Lung (tissue), 12 donors: ENCODE measurements around the gene AP4M1. TPM values are rescaled to one million over a fixed set of nuclear protein-coding genes. Genes with fewer than 3 reads are reported as not detected.

Source experiments
- ATAC-seq: fragments of 200-7000 bp; cut with Tn5 transposase; one replicate; pipeline ENCODE4 v1.9.1; 2020; ENCODE audit warnings: moderate number of reproducible peaks; ENCODE audit not compliant: insufficient read depth, low FRiP score
- DNase-seq, 3 donors: peaks; one replicate each; pipeline ENCODE4 v3.0.0-alpha.2; 2013 to 2017
- H3K27ac ChIP-seq, 2 donors: one replicate each; pipeline ENCODE4 v1.5.1; 2013; ENCODE audit warnings: mild to moderate bottlenecking in 2 of 2, moderate library complexity in 2 of 2, control low read depth in 1 of 2, inconsistent platforms in 1 of 2, low read depth in 1 of 2, low read length in 1 of 2
- H3K27me3 ChIP-seq, 3 donors: one replicate each; pipeline ENCODE4 v1.5.1; 2013; ENCODE audit warnings: low read length in 2 of 3; ENCODE audit not compliant: control insufficient read depth in 3 of 3, insufficient read depth in 3 of 3
- H3K36me3 ChIP-seq, 4 donors: one replicate each; pipeline ENCODE4 v1.5.1; 2013; ENCODE audit warnings: low read length in 4 of 4, mild to moderate bottlenecking in 1 of 4, moderate library complexity in 1 of 4; ENCODE audit not compliant: control insufficient read depth in 4 of 4, insufficient read depth in 4 of 4
- H3K4me1 ChIP-seq, 5 donors: one replicate each; pipeline ENCODE4 v1.5.1; 2013; ENCODE audit warnings: low read length in 5 of 5, mild to moderate bottlenecking in 2 of 5, moderate library complexity in 1 of 5; ENCODE audit not compliant: control insufficient read depth in 5 of 5, insufficient read depth in 5 of 5
- H3K4me3 ChIP-seq: one replicate; pipeline ENCODE4 v1.5.1; 2013; ENCODE audit warnings: mild to moderate bottlenecking, control low read depth, moderate library complexity
- H3K9ac ChIP-seq, 2 donors: one replicate each; pipeline ENCODE4 v1.5.1; 2013; ENCODE audit warnings: low read length in 2 of 2, control low read depth in 1 of 2; ENCODE audit not compliant: insufficient read depth in 1 of 2
- H3K9me3 ChIP-seq, 4 donors: one replicate each; pipeline ENCODE4 v1.5.1; 2013; ENCODE audit warnings: low read length in 3 of 4, mild to moderate bottlenecking in 1 of 4, moderate library complexity in 1 of 4; ENCODE audit not compliant: control insufficient read depth in 4 of 4, insufficient read depth in 3 of 4
- CTCF ChIP-seq: IDR thresholded peaks from 2 replicates; pipeline ENCODE4 v1.5.1; 2012; ENCODE audit warnings: mild to moderate bottlenecking; ENCODE audit errors: control extremely low read depth, extremely low read depth
- WGBS, 2 donors: extraction: QIAGEN DNeasy Blood & Tissue Kit; methylation state at CpG; one replicate each; pipeline ENCODE4 v1.1.7; 2013; 5-methylcytosine and 5-hydroxymethylcytosine counted together
- polyA plus RNA-seq, 2 donors: library from polyadenylated mRNA; stranded (reverse); fragments of 200-250 nt; gene quantifications; one replicate each; pipeline ENCODE4 v1.2.1, GENCODE V29; 2013
- total RNA-seq, 2 donors: library from RNA; depleted of rRNA in 1 of 2; stranded (reverse); fragments of >200 nt in 1 of 2; gene quantifications; one replicate each; pipeline ENCODE4 v1.2.1, GENCODE V29; 2014 to 2021
- donor health status: control.
- donor health status: control.
- donor health status: Bipolar disorder and iron deficiency.
- donor health status: healthy.
- donor health status: DM: yes; HTN: yes; CAD: no.

AP4M1 gene
- total and polyA plus RNA-seq, 4 donors: 14.8 to 24.2 (median 17.1) TPM

GRCh38 chr7:100074841-100075240 is 26.6 kb upstream of the AP4M1 start:
- TF ChIP-seq CTCF: no peak
- H3K9ac ChIP-seq: no peak overlapping the region
- H3K27ac ChIP-seq: no peak overlapping the region
- no peaks in the 10 kb centered on the region for H3K27me3 ChIP-seq
- DNase-seq (no peak), ATAC-seq (no peak)
- H3K4me1 ChIP-seq: peaks cover 0 to 6% (median 0%) of the 10 kb centered on the region in 5 donors
- H3K4me3 ChIP-seq: no peak overlapping the region
- H3K36me3 ChIP-seq: peaks cover 64 to 85% (median 75%) of the 10 kb centered on the region in 4 donors
- WGBS, 2 donors: 94% methylated on average over 7 of the region's 7 CpGs
- peaks cover 11 to 28% (median 24%) of the 10 kb centered on the region in 4 donors for H3K9me3 ChIP-seq

DNA sequence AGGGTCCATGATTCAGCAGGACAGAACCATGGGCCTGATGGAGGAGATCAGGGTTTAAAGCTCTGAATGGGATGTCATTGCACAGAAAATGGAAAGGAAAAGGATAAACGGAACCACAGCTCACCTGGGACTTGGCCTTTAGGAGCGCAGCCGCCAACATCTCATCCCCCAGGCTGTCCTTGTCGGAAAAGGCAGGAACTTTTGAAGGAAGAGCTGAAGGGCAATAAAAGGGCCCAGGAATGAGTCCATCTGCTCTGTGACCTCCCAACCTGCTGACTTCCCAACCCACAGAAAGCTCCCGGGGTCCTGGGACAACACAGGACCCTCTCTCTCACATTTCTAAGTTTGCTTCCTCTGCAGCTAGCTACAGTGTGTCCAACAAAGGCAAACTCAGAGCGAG is 26.0 kb upstream of the AP4M1 start:
- peaks cover 58 to 82% (median 71%) of the 10 kb centered on the region in 4 donors for H3K36me3 ChIP-seq
- H3K9ac ChIP-seq: no peak overlapping the region
- H3K4me1 ChIP-seq: peaks cover 0 to 12% (median 5%) of the 10 kb centered on the region in 5 donors
- no peak for TF ChIP-seq CTCF
- H3K9me3 ChIP-seq: peaks cover 11 to 28% (median 20%) of the 10 kb centered on the region in 4 donors
- DNase-seq (no peak), ATAC-seq (no peak)
- H3K4me3 ChIP-seq: no peak overlapping the region
- no peaks in the 10 kb centered on the region for H3K27me3 ChIP-seq
- H3K27ac ChIP-seq: no peak overlapping the region
- 95% methylated on average over 6 of the region's 6 CpGs for WGBS, 2 donors

- H3K27me3 ChIP-seq: no peaks in the 10 kb centered on the region
- DNase-seq (no peak), ATAC-seq (no peak)
- H3K9me3 ChIP-seq: peaks cover 0 to 11% (median 7%) of the 10 kb centered on the region in 4 donors
- H3K36me3 ChIP-seq: peaks cover 41 to 71% (median 53%) of the 10 kb centered on the region in 4 donors
- no peak overlapping the region for H3K27ac ChIP-seq
- peaks cover 0 to 16% (median 6%) of the 10 kb centered on the region in 5 donors for H3K4me1 ChIP-seq
- TF ChIP-seq CTCF: no peak
- H3K4me3 ChIP-seq: no peak overlapping the region
- WGBS, 2 donors: 97 to 98% methylated on average over 4 of the region's 4 CpGs
- no peak overlapping the region for H3K9ac ChIP-seq
Observed at GRCh38 chr7:100077205-100077604, 24.2 kb upstream of the AP4M1 start.

DNA sequence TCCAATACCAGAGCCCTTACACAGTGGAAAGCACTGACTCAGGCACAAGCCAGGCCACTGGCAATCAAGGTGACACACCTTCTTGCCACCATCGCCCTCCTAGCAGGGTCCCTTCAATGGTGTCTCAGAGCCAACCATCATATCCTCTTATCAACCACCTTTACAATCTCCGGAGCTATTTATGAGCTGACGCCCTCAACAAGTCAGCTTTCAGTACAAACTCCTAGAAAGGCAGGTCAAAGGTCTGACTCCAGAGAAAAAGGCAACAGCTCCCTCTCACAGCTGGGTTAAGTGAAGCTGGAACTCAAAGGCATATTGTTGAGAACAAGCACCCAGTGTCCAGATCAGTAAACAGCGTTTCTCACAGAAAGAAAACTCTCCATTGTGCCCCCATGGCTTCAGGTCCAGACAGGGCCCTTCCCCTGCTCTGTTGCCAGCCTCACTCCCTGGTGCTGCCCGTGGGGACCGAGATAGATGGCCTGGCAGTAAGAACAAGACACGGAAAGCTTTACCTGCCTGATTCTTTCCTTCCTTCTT is 22.4 kb upstream of the AP4M1 start:
- Histone ChIP-seq H3K27ac (no peak overlapping the region), H3K4me1 (peaks cover 0 to 20% (median 6%) of the 10 kb centered on the region in 5 donors), H3K9ac (no peak overlapping the region), H3K4me3 (no peak overlapping the region), H3K27me3 (no peaks in the 10 kb centered on the region), H3K9me3 (no peaks in the 10 kb centered on the region), H3K36me3 (peaks cover 23 to 52% (median 35%) of the 10 kb centered on the region in 4 donors)
- TF ChIP-seq CTCF: no peak
- WGBS, 2 donors: 76 to 88% methylated on average over 7 of the region's 7 CpGs
- DNase-seq (no peak), ATAC-seq (no peak)
